Iris pigment epithelial cell (primary cell): Measurements from ENCODE around the gene VPREB3.

Experiments used
- DNase-seq: peaks from one replicate; pipeline ENCODE4 v3.0.0-alpha.2; 2011; ENCODE audit warnings: low read depth

The VPREB3 gene

GRCh38 chr22:23764899-23765881, 11.0 kb upstream of the VPREB3 start:
- no peak for DNase-seq

- DNase-seq, result no peak
These were observed 9.7 kb upstream of the VPREB3 start for GRCh38 chr22:23763954-23764353.

GRCh38 chr22:23763579-23763945, 9.3 kb upstream of the VPREB3 start:
- no peak for DNase-seq

GRCh38 chr22:23762842-23763578, 8.8 kb upstream of the VPREB3 start, which contains the start of gene C22orf15:
TSS of gene C22orf15 (plus strand) at chr22:23762990. CDS start at chr22:23763307, 317 bp downstream.
- peak; percentile 40 for DNase-seq

- no peak for DNase-seq
These were observed 5.8 kb upstream of the VPREB3 start for GRCh38 chr22:23760056-23760455.

- no peak for DNase-seq
These were observed 5.3 kb upstream of the VPREB3 start for GRCh38 chr22:23759566-23759965.

- DNase-seq, result no peak
These were observed 2.7 kb upstream of the VPREB3 start for GRCh38 chr22:23756891-23757290.

- no peak for DNase-seq
These were observed 1.5 kb upstream of the VPREB3 start for GRCh38 chr22:23755711-23756110.

- DNase-seq, result no peak
These were observed 883 bp upstream of the VPREB3 start for GRCh38 chr22:23754980-23755636.

GRCh38 chr22:23753385-23753784, 840 bp downstream of the VPREB3 start:
- no peak for DNase-seq

- DNase-seq, result no peak
These were observed 1.5 kb downstream of the VPREB3 start for GRCh38 chr22:23752750-23753149.

- DNase-seq, result no peak
These were observed 2.0 kb downstream of the VPREB3 start for GRCh38 chr22:23752090-23752691.

- DNase-seq, result no peak
These were observed 2.7 kb downstream of the VPREB3 start for GRCh38 chr22:23751441-23751996.

- DNase-seq, result peak; percentile 82
These were observed 3.3 kb downstream of the VPREB3 start, which contains the start of gene ZNF70 for GRCh38 chr22:23750714-23751440. TSS of gene ZNF70 (minus strand) at chr22:23751112. CDS start at chr22:23745140, 5,972 bp downstream.

GRCh38 chr22:23750367-23750713, 3.9 kb downstream of the VPREB3 start:
- DNase-seq, result no peak

- DNase-seq, result no peak
These were observed 4.4 kb downstream of the VPREB3 start for GRCh38 chr22:23749841-23750301.

GRCh38 chr22:23745791-23746190, 8.4 kb downstream of the VPREB3 start:
- DNase-seq, result no peak

GRCh38 chr22:23744485-23744884, 9.7 kb downstream of the VPREB3 start:
- no peak for DNase-seq

GRCh38 chr22:23744001-23744400, 10.2 kb downstream of the VPREB3 start:
- no peak for DNase-seq

- DNase-seq, result no peak
These were observed 10.9 kb downstream of the VPREB3 start for GRCh38 chr22:23743303-23743705.
